ENCODE measurements around the gene RAP1GAP. TPM values are rescaled to one million over a fixed set of nuclear protein-coding genes. Genes with fewer than 3 reads are reported as not detected.
A peak's percentile ranks its signal among the peaks of the same experiment; 100 is the strongest.

Gene RAP1GAP
- total RNA-seq, 1 donor from 2014 or later, result 62.4 TPM

- Histone ChIP-seq H3K9me3 (no peaks in the 10 kb centered on the region), H3K27ac (no peak overlapping the region), H3K4me1 (no peaks in the 10 kb centered on the region), H3K4me3 (no peak overlapping the region), H3K36me3 (no peaks in the 10 kb centered on the region), H3K27me3 (no peaks in the 10 kb centered on the region)
- ATAC-seq (no peak), DNase-seq (no peak)
- intact Hi-C loops (cut with DNase I), result no loop called here
- TF ChIP-seq CTCF (IDR thresholded peaks at IDR 0.05), result no peak
Measured at GRCh38 chr1:21610989-21611785, 58.0 kb downstream of the RAP1GAP start.

GRCh38 chr1:21610027-21610426 lies 59.1 kb downstream of the RAP1GAP start:
- no peak for TF ChIP-seq CTCF (IDR thresholded peaks at IDR 0.05)
- H3K9me3 ChIP-seq, result no peaks in the 10 kb centered on the region
- no peaks in the 10 kb centered on the region for H3K27me3 ChIP-seq
- H3K4me3 ChIP-seq, result no peak overlapping the region
- intact Hi-C loops (cut with DNase I), result no loop called here
- no peaks in the 10 kb centered on the region for H3K36me3 ChIP-seq
- ATAC-seq (no peak), DNase-seq (no peak)
- H3K4me1 ChIP-seq, result no peaks in the 10 kb centered on the region
- no peak overlapping the region for H3K27ac ChIP-seq

- Histone ChIP-seq H3K4me1 (no peaks in the 10 kb centered on the region), H3K4me3 (no peak overlapping the region), H3K27me3 (no peaks in the 10 kb centered on the region), H3K27ac (no peak overlapping the region), H3K36me3 (no peaks in the 10 kb centered on the region), H3K9me3 (no peaks in the 10 kb centered on the region)
- TF ChIP-seq CTCF (IDR thresholded peaks at IDR 0.05), result no peak
- intact Hi-C loops (cut with DNase I), result no loop called here
- no peak for ATAC-seq
- no peak for DNase-seq
Measured at GRCh38 chr1:21608798-21609197, 60.4 kb downstream of the RAP1GAP start.

GRCh38 chr1:21607549-21608529 lies 61.3 kb downstream of the RAP1GAP start:
- H3K27me3 ChIP-seq, result no peaks in the 10 kb centered on the region
- DNase-seq, result peak; percentile 93
- H3K9me3 ChIP-seq, result no peaks in the 10 kb centered on the region
- no peak for TF ChIP-seq CTCF (IDR thresholded peaks at IDR 0.05)
- ATAC-seq, result peak; percentile 90
- H3K27ac ChIP-seq, result no peak overlapping the region
- H3K36me3 ChIP-seq, result no peaks in the 10 kb centered on the region
- H3K4me1 ChIP-seq, result no peaks in the 10 kb centered on the region
- intact Hi-C loops (cut with DNase I), result no loop called here
- H3K4me3 ChIP-seq, result no peak overlapping the region

- Histone ChIP-seq H3K27ac (no peak overlapping the region), H3K36me3 (no peaks in the 10 kb centered on the region), H3K4me3 (no peak overlapping the region), H3K27me3 (no peaks in the 10 kb centered on the region), H3K4me1 (no peaks in the 10 kb centered on the region), H3K9me3 (no peaks in the 10 kb centered on the region)
- no peak for ATAC-seq
- intact Hi-C loops (cut with DNase I), result no loop called here
- DNase-seq, result peak; percentile 62
- TF ChIP-seq CTCF (IDR thresholded peaks at IDR 0.05), result no peak
Measured at GRCh38 chr1:21605964-21606705, 63.0 kb downstream of the RAP1GAP start.

Data from upper lobe of right lung (tissue), 1 donor.